ENCODE data around the gene PKM. TPM values are rescaled to one million over a fixed set of nuclear protein-coding genes. Genes with fewer than 3 reads are reported as not detected.

Gene PKM
- total and polyA plus RNA-seq, 2 experiments from 2014 or later: 2,427 to 2,534 TPM

GRCh38 chr15:72269739-72270138, 38.7 kb upstream of the PKM start:
- no peak overlapping the region for H3K27ac ChIP-seq
- TF ChIP-seq EZH2 (IDR thresholded peaks at IDR 0.05; ENCODE audit: insufficient read depth, poor library complexity, severe bottlenecking): no peak
- no peak for TF ChIP-seq EZH2phosphoT487 (IDR thresholded peaks at IDR 0.05; ENCODE audit: insufficient read depth, low read depth)
- in situ Hi-C loops (cut with MboI): no loop called here

GRCh38 chr15:72265031-72265430, 34.0 kb upstream of the PKM start:
- Histone ChIP-seq H3K79me2 (ENCODE audit: insufficient read depth) (peaks cover 23% of the 10 kb centered on the region), H3K9me2 (ENCODE audit: insufficient read depth) (no peaks in the 10 kb centered on the region), H4K20me1 (ENCODE audit: insufficient read depth) (no peaks in the 10 kb centered on the region), H3K36me3 (ENCODE audit: low read depth) (peaks cover 68% of the 10 kb centered on the region), H3K9me3 (ENCODE audit: low read depth) (no peaks in the 10 kb centered on the region), H3F3A (ENCODE audit: insufficient read depth) (peaks cover 7% of the 10 kb centered on the region), H3K9ac (no peak overlapping the region), H3K4me3 (no peak overlapping the region), H3K27me3 (replicated peaks; ENCODE audit: insufficient read depth) (no peaks in the 10 kb centered on the region), H3K4me1 (ENCODE audit: insufficient read depth) (no peaks in the 10 kb centered on the region), H2AFZ (no peak overlapping the region), H3K4me2 (ENCODE audit: unreplicated experiment) (no peak overlapping the region), H3K27ac (no peak overlapping the region)
- in situ Hi-C loops (cut with MboI): no loop called here
- 93 to 95% methylated on average over 5 of the region's 5 CpGs for WGBS, 2 experiments (ENCODE audit: low coverage in 1 of 2, low lambda C conversion rate in 2 of 2, missing lambda C conversion rate in 2 of 2)
- DNase-seq: no peak
- TF ChIP-seq EZH2 (IDR thresholded peaks at IDR 0.05; ENCODE audit: insufficient read depth, poor library complexity, severe bottlenecking): no peak
- TF ChIP-seq EZH2phosphoT487 (IDR thresholded peaks at IDR 0.05; ENCODE audit: insufficient read depth, low read depth): no peak

More at GRCh38 chr15:72269739-72270138, 38.7 kb upstream of the PKM start:
- Histone ChIP-seq H3K4me3 (no peak overlapping the region), H4K20me1 (ENCODE audit: insufficient read depth) (no peaks in the 10 kb centered on the region), H3K9me3 (ENCODE audit: low read depth) (no peaks in the 10 kb centered on the region), H3K9me2 (ENCODE audit: insufficient read depth) (no peaks in the 10 kb centered on the region), H2AFZ (no peak overlapping the region), H3K79me2 (ENCODE audit: insufficient read depth) (peaks cover 46% of the 10 kb centered on the region), H3K36me3 (ENCODE audit: low read depth) (peaks cover 24% of the 10 kb centered on the region), H3K27me3 (replicated peaks; ENCODE audit: insufficient read depth) (no peaks in the 10 kb centered on the region), H3K9ac (no peak overlapping the region), H3K4me2 (ENCODE audit: unreplicated experiment) (no peak overlapping the region), H3F3A (ENCODE audit: insufficient read depth) (peaks cover 6% of the 10 kb centered on the region), H3K4me1 (ENCODE audit: insufficient read depth) (peaks cover 20% of the 10 kb centered on the region)
- 95 to 99% methylated on average over 4 of the region's 4 CpGs for WGBS, 2 experiments (ENCODE audit: low coverage in 1 of 2, low lambda C conversion rate in 2 of 2, missing lambda C conversion rate in 2 of 2)
- no peak for DNase-seq

- H3K4me3 ChIP-seq: no peak overlapping the region
- H3K9me2 ChIP-seq (ENCODE audit: insufficient read depth): no peaks in the 10 kb centered on the region
- no peak for TF ChIP-seq EZH2phosphoT487 (IDR thresholded peaks at IDR 0.05; ENCODE audit: insufficient read depth, low read depth)
- no peak for TF ChIP-seq EZH2 (IDR thresholded peaks at IDR 0.05; ENCODE audit: insufficient read depth, poor library complexity, severe bottlenecking)
- H3K27me3 ChIP-seq (replicated peaks; ENCODE audit: insufficient read depth): no peaks in the 10 kb centered on the region
- H3F3A ChIP-seq (ENCODE audit: insufficient read depth): peaks cover 5% of the 10 kb centered on the region; the same call in 1 of the 2 replicates
- 97 to 98% methylated on average over 10 of the region's 10 CpGs for WGBS, 2 experiments (ENCODE audit: low coverage in 1 of 2, low lambda C conversion rate in 2 of 2, missing lambda C conversion rate in 2 of 2)
- H3K27ac ChIP-seq: no peak overlapping the region
- no peaks in the 10 kb centered on the region for H3K4me1 ChIP-seq (ENCODE audit: insufficient read depth)
- in situ Hi-C loops (cut with MboI): no loop called here
- no peak overlapping the region for H2AFZ ChIP-seq
- no peaks in the 10 kb centered on the region for H3K9me3 ChIP-seq (ENCODE audit: low read depth)
- H3K36me3 ChIP-seq (ENCODE audit: low read depth): peaks cover 73% of the 10 kb centered on the region
- no peak overlapping the region for H3K9ac ChIP-seq
- no peaks in the 10 kb centered on the region for H3K79me2 ChIP-seq (ENCODE audit: insufficient read depth)
- H4K20me1 ChIP-seq (ENCODE audit: insufficient read depth): no peaks in the 10 kb centered on the region
- DNase-seq: no peak
- H3K4me2 ChIP-seq (ENCODE audit: unreplicated experiment): no peak overlapping the region
These were observed 21.8 kb upstream of the PKM start for GRCh38 chr15:72252663-72253299.

DNA sequence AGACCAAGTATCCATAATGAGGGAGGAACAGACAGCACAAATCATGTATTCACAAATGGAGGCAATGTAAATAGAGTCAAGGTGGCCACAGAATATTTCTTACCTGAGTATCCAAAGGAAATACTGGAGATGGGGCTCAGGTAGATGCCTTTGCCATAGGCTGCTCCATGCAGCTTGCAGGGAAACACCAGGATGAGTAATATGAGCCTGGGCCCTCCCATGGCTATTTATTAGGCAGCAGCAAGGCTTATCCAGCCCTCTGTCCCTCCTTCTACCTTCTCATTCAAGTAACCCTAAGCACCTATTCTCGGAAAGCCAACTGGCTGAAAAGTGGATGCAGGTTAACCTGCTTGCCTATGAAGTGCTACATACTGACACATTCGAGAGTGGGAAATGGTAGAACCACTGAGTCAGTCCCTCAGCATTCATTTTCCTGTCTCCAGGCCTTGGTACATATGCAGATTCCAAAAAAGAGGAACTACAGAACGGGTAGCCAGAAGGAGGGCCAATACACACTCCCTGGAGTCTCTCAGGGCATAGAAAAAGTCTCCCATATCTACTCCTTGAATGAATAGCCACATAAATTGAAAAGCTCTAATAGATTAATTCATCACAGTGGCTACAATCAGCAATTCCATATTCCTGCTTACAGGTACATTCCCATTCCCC, 18.3 kb upstream of the PKM start:
- Histone ChIP-seq H3K4me3 (no peak overlapping the region), H3K9ac (no peak overlapping the region), H3K4me2 (ENCODE audit: unreplicated experiment) (no peak overlapping the region), H3K27me3 (replicated peaks; ENCODE audit: insufficient read depth) (no peaks in the 10 kb centered on the region), H3K27ac (no peak overlapping the region), H2AFZ (no peak overlapping the region), H3K9me2 (ENCODE audit: insufficient read depth) (no peaks in the 10 kb centered on the region), H3K9me3 (ENCODE audit: low read depth) (no peaks in the 10 kb centered on the region), H3K79me2 (ENCODE audit: insufficient read depth) (0 out of 2 replicates have a peak, but pooled peaks cover 5% of the 10 kb centered on the region), H3K36me3 (ENCODE audit: low read depth) (peaks cover 63% of the 10 kb centered on the region), H4K20me1 (ENCODE audit: insufficient read depth) (no peaks in the 10 kb centered on the region; the same call in 1 of the 2 replicates), H3F3A (ENCODE audit: insufficient read depth) (peaks cover 9% of the 10 kb centered on the region; the same call in 1 of the 2 replicates), H3K4me1 (ENCODE audit: insufficient read depth) (no peaks in the 10 kb centered on the region)
- in situ Hi-C loops (cut with MboI): no loop called here
- no peak for DNase-seq
- TF ChIP-seq EZH2phosphoT487 (IDR thresholded peaks at IDR 0.05; ENCODE audit: insufficient read depth, low read depth) (no peak), EZH2 (IDR thresholded peaks at IDR 0.05; ENCODE audit: insufficient read depth, poor library complexity, severe bottlenecking) (no peak)
- 89 to 95% methylated on average over 3 of the region's 3 CpGs for whole genome bisulfite sequencing, 2 experiments (ENCODE audit: low coverage in 1 of 2, low lambda C conversion rate in 2 of 2, missing lambda C conversion rate in 2 of 2)

All from GM23248 (cell line).